ENCODE measurements around the gene TRIO. TPM values are rescaled to one million over a fixed set of nuclear protein-coding genes. Genes with fewer than 3 reads are reported as not detected.

The TRIO gene
- total RNA-seq, 4 donors from 2014 or later, result 112 to 155 (median 145) TPM

- Histone ChIP-seq H3K36me3 (no peaks in the 10 kb centered on the region), H3K4me3 (peak overlapping the region in 2 of 4 donors; percentile 11 to 15), H3K27me3 (no peaks in the 10 kb centered on the region), H3K4me1 (peaks cover 58 to 87% (median 76%) of the 10 kb centered on the region in 4 donors), H3K27ac (replicated peaks in 1 of 4) (peak overlapping the region; percentile 70 to 81 (median 72)), H3K9me3 (no peaks in the 10 kb centered on the region)
- TF ChIP-seq, protein P1, sequence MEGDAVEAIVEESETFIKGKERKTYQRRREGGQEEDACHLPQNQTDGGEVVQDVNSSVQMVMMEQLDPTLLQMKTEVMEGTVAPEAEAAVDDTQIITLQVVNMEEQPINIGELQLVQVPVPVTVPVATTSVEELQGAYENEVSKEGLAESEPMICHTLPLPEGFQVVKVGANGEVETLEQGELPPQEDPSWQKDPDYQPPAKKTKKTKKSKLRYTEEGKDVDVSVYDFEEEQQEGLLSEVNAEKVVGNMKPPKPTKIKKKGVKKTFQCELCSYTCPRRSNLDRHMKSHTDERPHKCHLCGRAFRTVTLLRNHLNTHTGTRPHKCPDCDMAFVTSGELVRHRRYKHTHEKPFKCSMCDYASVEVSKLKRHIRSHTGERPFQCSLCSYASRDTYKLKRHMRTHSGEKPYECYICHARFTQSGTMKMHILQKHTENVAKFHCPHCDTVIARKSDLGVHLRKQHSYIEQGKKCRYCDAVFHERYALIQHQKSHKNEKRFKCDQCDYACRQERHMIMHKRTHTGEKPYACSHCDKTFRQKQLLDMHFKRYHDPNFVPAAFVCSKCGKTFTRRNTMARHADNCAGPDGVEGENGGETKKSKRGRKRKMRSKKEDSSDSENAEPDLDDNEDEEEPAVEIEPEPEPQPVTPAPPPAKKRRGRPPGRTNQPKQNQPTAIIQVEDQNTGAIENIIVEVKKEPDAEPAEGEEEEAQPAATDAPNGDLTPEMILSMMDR (IDR thresholded peaks at IDR 0.05), result no peak
- 86% methylated on average over 2 of the region's 6 CpGs for WGBS
- intact Hi-C loops (cut with DNase I), result loop anchor here (5.0 kb wide), 1 partner anchor 44 kb away; no protein-coding TSS in a partner anchor
- DNase-seq (ENCODE audit: extremely low spot score), result no peak
Observed at GRCh38 chr5:14218480-14218879, 75.3 kb downstream of the TRIO start.

DNA sequence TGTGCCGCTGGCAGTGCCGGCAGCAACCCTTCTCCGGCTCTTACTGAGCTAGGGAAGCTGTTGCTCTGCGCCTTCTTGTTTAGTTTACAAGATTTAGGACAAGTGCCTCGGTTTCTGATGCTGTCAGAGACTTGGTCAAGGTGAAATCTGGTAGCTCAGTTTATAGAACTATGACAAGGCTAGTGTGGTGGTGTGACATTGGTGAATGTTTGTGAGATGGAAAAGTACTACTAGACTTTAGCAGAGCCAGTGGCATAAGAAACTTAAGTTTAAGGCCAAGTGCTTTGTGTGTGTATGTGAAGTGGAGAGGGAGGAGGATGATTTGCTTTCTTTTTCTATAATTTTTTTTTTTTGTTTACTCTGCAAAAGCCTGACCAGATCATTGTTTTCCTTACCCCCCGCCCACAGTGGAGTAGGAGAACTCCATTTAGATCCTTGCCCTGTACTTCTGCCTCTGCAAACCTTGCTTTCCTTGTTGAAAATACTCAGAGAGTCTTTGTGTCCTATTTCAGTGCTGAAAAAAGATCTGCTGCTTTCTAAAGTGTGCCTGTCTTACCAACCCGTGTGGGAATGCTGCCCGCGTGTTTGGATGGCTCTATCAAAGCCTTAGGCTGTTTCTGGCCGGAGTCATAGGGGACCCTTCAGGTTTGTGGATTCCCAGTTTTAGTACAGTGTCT is 75.9 kb downstream of the TRIO start:
- DNase-seq (ENCODE audit: extremely low spot score), result no peak
- TF ChIP-seq POLR2A (IDR thresholded peaks at IDR 0.05; ENCODE audit: low read depth) (no peak), EP300 (IDR thresholded peaks at IDR 0.05) (no peak), POLR2AphosphoS5 (IDR thresholded peaks at IDR 0.05) (no peak)
- TF ChIP-seq, protein P1 (IDR thresholded peaks at IDR 0.05), result no peak
- no peaks in the 10 kb centered on the region for H3K27me3 ChIP-seq
- H3K27ac ChIP-seq (replicated peaks in 1 of 4), result peak overlapping the region; percentile 70 to 81 (median 72)
- peaks cover 64 to 83% (median 73%) of the 10 kb centered on the region in 4 donors for H3K4me1 ChIP-seq
- WGBS, result 61% methylated on average over 10 of the region's 10 CpGs
- H3K9me3 ChIP-seq, result no peaks in the 10 kb centered on the region
- peak overlapping the region in 2 of 4 donors; percentile 11 to 15 for H3K4me3 ChIP-seq
- no peaks in the 10 kb centered on the region for H3K36me3 ChIP-seq
- intact Hi-C loops (cut with DNase I), result loop anchor here (5.0 kb wide), 1 partner anchor 43 kb away; no protein-coding TSS in a partner anchor

GRCh38 chr5:14219800-14220512 is 76.8 kb downstream of the TRIO start:
- intact Hi-C loops (cut with DNase I), result loop anchor here (5.0 kb wide), 1 partner anchor 42 kb away; no protein-coding TSS in a partner anchor
- H3K27ac ChIP-seq (replicated peaks in 1 of 4), result peak overlapping the region; percentile 70 to 81 (median 72)
- H3K4me1 ChIP-seq, result peaks cover 64 to 78% (median 69%) of the 10 kb centered on the region in 4 donors
- no peak overlapping the region for H3K4me3 ChIP-seq
- H3K36me3 ChIP-seq, result no peaks in the 10 kb centered on the region
- WGBS, result 61% methylated on average over 6 of the region's 6 CpGs
- no peaks in the 10 kb centered on the region for H3K27me3 ChIP-seq
- DNase-seq (ENCODE audit: extremely low spot score), result no peak
- TF ChIP-seq POLR2AphosphoS5 (IDR thresholded peaks at IDR 0.05) (no peak), POLR2A (IDR thresholded peaks at IDR 0.05; ENCODE audit: low read depth) (no peak), EP300 (IDR thresholded peaks at IDR 0.05) (no peak)
- TF ChIP-seq, protein P1 (IDR thresholded peaks at IDR 0.05), result no peak
- H3K9me3 ChIP-seq, result no peaks in the 10 kb centered on the region

DNA sequence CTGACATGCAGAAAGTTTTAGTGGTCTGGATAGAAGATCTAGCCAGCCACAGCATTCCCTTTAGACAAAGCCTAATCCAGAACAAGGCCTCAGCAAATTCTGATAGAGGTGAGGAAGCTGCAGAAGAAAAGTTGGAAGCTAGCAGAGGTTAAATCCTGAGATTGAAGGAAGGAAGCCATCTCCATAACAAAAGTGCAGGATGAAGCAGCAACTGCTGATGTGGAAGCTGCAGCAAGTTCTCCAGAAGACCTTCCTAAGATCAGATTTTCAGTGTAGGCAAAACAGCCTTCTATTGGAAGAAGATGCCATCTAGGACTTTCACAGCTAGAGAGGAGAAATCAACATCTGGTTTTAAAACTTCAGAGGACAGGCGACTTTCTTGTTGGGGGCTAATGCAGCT is 77.5 kb downstream of the TRIO start:
- no peaks in the 10 kb centered on the region for H3K36me3 ChIP-seq
- no peaks in the 10 kb centered on the region for H3K27me3 ChIP-seq
- TF ChIP-seq POLR2A (IDR thresholded peaks at IDR 0.05; ENCODE audit: low read depth) (no peak), EP300 (IDR thresholded peaks at IDR 0.05) (no peak)
- TF ChIP-seq, protein P1 (IDR thresholded peaks at IDR 0.05), result no peak
- H3K27ac ChIP-seq (replicated peaks in 1 of 4), result peak overlapping the region; percentile 46 to 81 (median 72)
- DNase-seq (ENCODE audit: extremely low spot score), result no peak
- 100% methylated on average over 1 of the region's 1 CpG for WGBS
- H3K4me1 ChIP-seq, result peaks cover 65 to 85% (median 71%) of the 10 kb centered on the region in 4 donors
- H3K9me3 ChIP-seq, result no peaks in the 10 kb centered on the region
- intact Hi-C loops (cut with DNase I), result no loop called here
- no peak overlapping the region for H3K4me3 ChIP-seq
